SU-DHL-6 (cell line): ENCODE data around the gene SDK1.

ENCODE experiments used
- CTCF ChIP-seq: fragments of 200-600 bp; sonication (generic); IDR thresholded peaks from one replicate; pipeline ENCODE4 v1.5.1; 2017; ENCODE audit warnings: antibody characterized with exemption, mild to moderate bottlenecking, low read length, moderate library complexity; ENCODE audit not compliant: insufficient read depth, poor library complexity, severe bottlenecking
- EZH2phosphoT487 ChIP-seq: fragments of 200-600 bp; sonication (generic), shearing (Covaris generic); conservative IDR thresholded peaks from 2 replicates; pipeline ENCODE4 v1.6.1; 2018; ENCODE audit warnings: mild to moderate bottlenecking, antibody characterized with exemption, low read length, moderate library complexity, mixed read lengths

GRCh38 chr7:3682028-3682710 is 381.1 kb downstream of the SDK1 start:
- TF ChIP-seq CTCF (no peak), EZH2phosphoT487 (no peak)
